Subcutaneous abdominal adipose tissue (tissue), 5 donors: ENCODE results near the gene TBK1.
"Not testable (repeated sequence)": the region's sequence is repeated elsewhere in the genome, so short reads cannot be mapped to it uniquely, and the experiment has no call there.

Source experiments
- H3K27ac ChIP-seq: one replicate; pipeline ENCODE4 v1.7.0; 2013; ENCODE audit warnings: low read depth, mild to moderate bottlenecking, inconsistent platforms, low read length, moderate library complexity
- H3K27me3 ChIP-seq, 5 donors: one replicate each; pipeline ENCODE4 v1.7.0; 2013; ENCODE audit warnings: low read length in 5 of 5, inconsistent platforms in 1 of 5; ENCODE audit not compliant: control insufficient read depth in 5 of 5, insufficient read depth in 4 of 5
- H3K36me3 ChIP-seq, 5 donors: one replicate each; pipeline ENCODE4 v1.7.0; 2013; ENCODE audit warnings: low read length in 5 of 5; ENCODE audit not compliant: control insufficient read depth in 5 of 5, insufficient read depth in 5 of 5
- H3K4me1 ChIP-seq, 5 donors: one replicate each; pipeline ENCODE4 v1.7.0; 2013; ENCODE audit warnings: low read length in 5 of 5, mild to moderate bottlenecking in 3 of 5, moderate library complexity in 1 of 5; ENCODE audit not compliant: control insufficient read depth in 5 of 5, insufficient read depth in 5 of 5
- H3K4me3 ChIP-seq, 5 donors: one replicate each; pipeline ENCODE4 v1.7.0; 2013; ENCODE audit warnings: low read length in 5 of 5, low read depth in 1 of 5
- H3K9ac ChIP-seq, 5 donors: one replicate each; pipeline ENCODE4 v1.7.0; 2013; ENCODE audit warnings: low read length in 5 of 5, mild to moderate bottlenecking in 4 of 5, moderate library complexity in 3 of 5
- H3K9me3 ChIP-seq, 5 donors: one replicate each; pipeline ENCODE4 v1.7.0; 2013; ENCODE audit warnings: low read length in 5 of 5; ENCODE audit not compliant: control insufficient read depth in 5 of 5
- donor health status: healthy.
- donor health status: healthy.
- donor health status: healthy.
- donor health status: healthy.
- donor health status: healthy.

The TBK1 gene

GRCh38 chr12:64532734-64533351 lies 80.9 kb downstream of the TBK1 start:
- H3K9me3 ChIP-seq, result no peaks in the 10 kb centered on the region
- no peaks in the 10 kb centered on the region for H3K27me3 ChIP-seq
- H3K4me3 ChIP-seq, result no peak overlapping the region
- no peak overlapping the region for H3K27ac ChIP-seq
- no peaks in the 10 kb centered on the region for H3K36me3 ChIP-seq
- no peak overlapping the region for H3K9ac ChIP-seq
- H3K4me1 ChIP-seq, result no peaks in the 10 kb centered on the region

GRCh38 chr12:64534672-64535199 lies 82.8 kb downstream of the TBK1 start:
- no peaks in the 10 kb centered on the region for H3K27me3 ChIP-seq
- H3K9ac ChIP-seq, result no peak overlapping the region
- H3K9me3 ChIP-seq, result no peaks in the 10 kb centered on the region
- H3K36me3 ChIP-seq, result no peaks in the 10 kb centered on the region
- no peak overlapping the region for H3K4me3 ChIP-seq
- no peak overlapping the region for H3K27ac ChIP-seq
- no peaks in the 10 kb centered on the region for H3K4me1 ChIP-seq

DNA sequence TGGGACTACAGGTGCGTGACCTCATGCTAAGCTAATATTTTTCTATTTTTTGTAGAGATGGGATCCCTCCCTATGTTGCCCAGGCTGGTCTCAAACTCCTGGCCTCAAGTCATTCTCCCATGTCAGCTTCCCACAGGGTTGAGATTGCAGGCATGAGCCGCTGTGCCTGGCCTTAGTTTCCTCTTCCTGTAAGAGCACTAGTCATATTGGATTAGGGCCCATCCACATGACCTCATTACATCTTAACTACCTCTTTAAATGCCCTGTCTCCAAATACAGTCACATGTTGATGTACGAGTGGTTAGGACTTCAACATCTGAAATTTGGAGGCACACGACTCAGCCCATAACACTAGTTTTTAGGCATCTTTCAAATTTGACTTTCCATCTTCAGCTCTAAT lies 86.2 kb downstream of the TBK1 start:
- Histone ChIP-seq H3K9me3 (no peaks in the 10 kb centered on the region), H3K27me3 (peaks cover 0 to 5% (median 2%) of the 10 kb centered on the region in 5 donors), H3K9ac (no peak overlapping the region)

GRCh38 chr12:64542409-64543047 lies 90.6 kb downstream of the TBK1 start:
- H3K9ac ChIP-seq, H3K36me3 ChIP-seq, H3K27me3 ChIP-seq, H3K9me3 ChIP-seq, H3K27ac ChIP-seq, H3K4me3 ChIP-seq, H3K4me1 ChIP-seq: not testable (repeated sequence)

More for the DNA sequence above, 86.2 kb downstream of the TBK1 start:
- Histone ChIP-seq H3K4me1 (no peaks in the 10 kb centered on the region), H3K27ac (no peak overlapping the region), H3K4me3 (no peak overlapping the region), H3K36me3 (no peaks in the 10 kb centered on the region)

- no peak overlapping the region for H3K4me3 ChIP-seq
- H3K4me1 ChIP-seq, result peaks cover 0 to under 1% (median 0%) of the 10 kb centered on the region in 5 donors
- peaks cover 0 to 5% (median 2%) of the 10 kb centered on the region in 5 donors for H3K27me3 ChIP-seq
- no peaks in the 10 kb centered on the region for H3K36me3 ChIP-seq
- no peak overlapping the region for H3K9ac ChIP-seq
- H3K9me3 ChIP-seq, result no peaks in the 10 kb centered on the region
- H3K27ac ChIP-seq, result no peak overlapping the region
Observed at GRCh38 chr12:64544371-64545080, 92.6 kb downstream of the TBK1 start.

- H3K4me1 ChIP-seq, result peaks cover 0 to 5% (median 4%) of the 10 kb centered on the region in 5 donors
- H3K27ac ChIP-seq, result no peak overlapping the region
Observed at GRCh38 chr12:64545081-64545382, 93.1 kb downstream of the TBK1 start.

DNA sequence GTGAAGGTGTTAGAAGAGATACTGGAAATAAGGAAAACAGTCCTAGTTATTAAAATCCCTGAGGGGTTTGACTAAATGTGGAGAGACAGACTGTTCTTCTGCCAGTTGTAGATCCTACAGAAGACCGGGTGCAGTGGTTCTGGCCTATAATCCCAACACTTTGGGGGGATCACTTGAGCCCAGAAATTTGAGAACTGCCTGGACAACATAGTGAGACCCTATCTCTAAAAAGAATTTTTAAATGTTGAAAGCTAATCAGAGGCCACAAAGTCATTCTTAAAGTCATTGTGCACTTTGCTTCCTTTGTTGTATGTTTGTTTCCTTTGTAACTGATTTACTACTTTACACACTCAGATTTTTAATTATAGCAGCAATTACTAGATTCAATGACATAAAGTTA lies 97.2 kb downstream of the TBK1 start:
- H3K27me3 ChIP-seq, result no peaks in the 10 kb centered on the region

More at GRCh38 chr12:64545081-64545382, 93.1 kb downstream of the TBK1 start:
- H3K9ac ChIP-seq, result no peak overlapping the region
- no peaks in the 10 kb centered on the region for H3K36me3 ChIP-seq
- peaks cover 0 to 5% (median 2%) of the 10 kb centered on the region in 5 donors for H3K27me3 ChIP-seq
- H3K9me3 ChIP-seq, result no peaks in the 10 kb centered on the region
- H3K4me3 ChIP-seq, result no peak overlapping the region

DNA sequence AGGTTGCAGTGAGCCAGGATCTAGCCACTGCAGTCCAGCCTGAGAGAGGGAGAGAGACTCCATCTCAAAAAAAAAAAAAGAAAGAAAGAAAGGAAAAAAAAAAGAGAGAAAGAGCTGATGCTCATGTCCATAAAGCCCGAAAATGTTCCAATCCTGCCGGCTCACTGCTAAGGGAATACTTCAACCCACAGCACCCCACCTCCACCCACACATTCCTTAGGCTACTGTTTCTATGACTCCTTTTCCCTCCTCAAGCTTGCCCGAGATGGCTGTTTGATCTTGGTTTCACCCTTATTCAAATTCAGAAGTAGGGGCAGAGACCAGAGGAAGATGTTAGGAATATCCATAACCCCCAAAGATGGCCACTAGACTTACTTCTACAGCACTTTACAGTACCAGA lies 98.8 kb downstream of the TBK1 start:
- H3K27me3 ChIP-seq, result no peaks in the 10 kb centered on the region
- H3K27ac ChIP-seq, result no peak overlapping the region
- H3K36me3 ChIP-seq, result no peaks in the 10 kb centered on the region
- H3K9me3 ChIP-seq, result no peaks in the 10 kb centered on the region
- peaks cover 1 to 34% (median 9%) of the 10 kb centered on the region in 5 donors for H3K4me1 ChIP-seq
- H3K4me3 ChIP-seq, result no peak overlapping the region
- no peak overlapping the region for H3K9ac ChIP-seq

More for the DNA sequence above, 97.2 kb downstream of the TBK1 start:
- Histone ChIP-seq H3K36me3 (no peaks in the 10 kb centered on the region), H3K4me3 (no peak overlapping the region), H3K9me3 (no peaks in the 10 kb centered on the region), H3K9ac (no peak overlapping the region), H3K27ac (no peak overlapping the region), H3K4me1 (peaks cover 1 to 33% (median 9%) of the 10 kb centered on the region in 5 donors)

DNA sequence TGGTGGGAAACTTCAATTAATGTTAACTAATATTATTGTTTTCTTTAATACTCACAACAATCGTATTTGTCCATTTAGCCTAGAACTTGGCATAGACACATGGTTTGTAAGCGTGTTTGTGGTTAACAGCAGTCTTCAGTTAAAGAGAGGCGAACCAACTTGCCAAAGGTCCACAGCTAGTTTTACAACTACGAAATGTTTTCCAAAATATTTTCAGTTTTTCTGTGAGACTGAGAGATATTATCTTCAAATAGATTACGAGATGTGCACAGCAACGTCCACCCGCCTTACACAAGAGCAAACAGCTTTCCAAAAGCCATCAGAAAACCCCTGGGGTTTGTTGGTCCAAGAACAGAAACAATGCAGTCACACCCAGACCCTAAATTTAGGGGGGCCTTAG lies 99.8 kb downstream of the TBK1 start:
- Histone ChIP-seq H3K27ac (no peak overlapping the region), H3K9me3 (no peaks in the 10 kb centered on the region), H3K4me1 (peaks cover 1 to 34% (median 9%) of the 10 kb centered on the region in 5 donors), H3K9ac (no peak overlapping the region), H3K27me3 (no peaks in the 10 kb centered on the region), H3K4me3 (no peak overlapping the region), H3K36me3 (no peaks in the 10 kb centered on the region)
